MM.1S (cell line): Measurements from ENCODE around the gene ZNF618.

ENCODE experiments used
- DNase-seq: peaks from one replicate; pipeline ENCODE4 v3.0.0-alpha.2; 2015
- H2AFZ ChIP-seq: fragments of 300-600 bp; sonication (generic); 2 replicates; pipeline ENCODE4 v1.6.0; 2016; ENCODE audit warnings: antibody characterized with exemption, low read length
- H3F3A ChIP-seq: fragments of 300-600 bp; sonication (generic); 2 replicates; pipeline ENCODE4 v1.6.1; 2016; ENCODE audit warnings: mild to moderate bottlenecking, antibody characterized with exemption, low read length, moderate library complexity, mixed read lengths; ENCODE audit not compliant: insufficient read depth
- H3K27ac ChIP-seq: fragments of 300-600 bp; sonication (generic); 2 replicates; pipeline ENCODE4 v1.5.1; 2016; ENCODE audit warnings: mild to moderate bottlenecking, low read length
- H3K27me3 ChIP-seq: fragments of 300-600 bp; sonication (generic); replicated peaks from 2 replicates; pipeline ENCODE4 v1.6.0; 2016; ENCODE audit warnings: low read length; ENCODE audit not compliant: insufficient read depth
- H3K36me3 ChIP-seq: fragments of 300-600 bp; sonication (generic); replicated peaks from 2 replicates; pipeline ENCODE4 v1.6.1; 2016; ENCODE audit warnings: mild to moderate bottlenecking, low read length, mixed read lengths; ENCODE audit not compliant: insufficient read depth
- H3K4me1 ChIP-seq: fragments of 300-600 bp; sonication (generic); 2 replicates; pipeline ENCODE4 v1.6.1; 2016; ENCODE audit warnings: low read length, mixed read lengths
- H3K4me2 ChIP-seq: fragments of 300-600 bp; sonication (generic); 2 replicates; pipeline ENCODE4 v1.6.0; 2016; ENCODE audit warnings: low read depth, low read length
- H3K4me3 ChIP-seq: fragments of 300-600 bp; sonication (generic); 2 replicates; pipeline ENCODE4 v1.5.1; 2016; ENCODE audit warnings: low read length, mixed read lengths
- H3K79me2 ChIP-seq: fragments of 300-600 bp; sonication (generic); 2 replicates; pipeline ENCODE4 v1.6.1; 2016; ENCODE audit warnings: mixed run types, low read length, mixed read lengths
- H3K9ac ChIP-seq: fragments of 300-600 bp; sonication (generic); 2 replicates; pipeline ENCODE4 v1.6.1; 2016; ENCODE audit warnings: low read length, mixed read lengths
- H3K9me2 ChIP-seq: fragments of 300-600 bp; sonication (generic); replicated peaks from 2 replicates; pipeline ENCODE4 v1.6.1; 2016; ENCODE audit warnings: mild to moderate bottlenecking, low read length, mixed read lengths; ENCODE audit not compliant: insufficient read depth
- H3K9me3 ChIP-seq: fragments of 300-600 bp; sonication (generic); replicated peaks from 2 replicates; pipeline ENCODE4 v1.6.1; 2016; ENCODE audit warnings: mild to moderate bottlenecking, low read length, mixed read lengths; ENCODE audit not compliant: insufficient read depth
- H4K20me1 ChIP-seq: fragments of 300-600 bp; sonication (generic); 2 replicates; pipeline ENCODE4 v1.6.1; 2016; ENCODE audit warnings: mild to moderate bottlenecking, low read length, moderate library complexity, mixed read lengths; ENCODE audit not compliant: insufficient read depth
- EZH2 ChIP-seq: fragments of 300-600 bp; sonication (generic); optimal IDR thresholded peaks from 2 replicates; pipeline ENCODE3; 2017; ENCODE audit warnings: low read depth, mild to moderate bottlenecking, antibody characterized with exemption, low read length, mixed read lengths
- EZH2phosphoT487 ChIP-seq: fragments of 300-600 bp; sonication (generic); IDR thresholded peaks from 2 replicates; pipeline ENCODE4 v1.6.1; 2018; ENCODE audit warnings: antibody characterized with exemption, low read length
- TF ChIP-seq, protein P1 (sequence below): fragments of 300-600 bp; sonication (generic); IDR thresholded peaks from 2 replicates; pipeline ENCODE4 v1.5.1; 2016; ENCODE audit warnings: antibody characterized with exemption, low read length, mixed read lengths

The ZNF618 gene

GRCh38 chr9:114069476-114070187, 193.5 kb downstream of the ZNF618 start:
- H3F3A ChIP-seq: no peaks in the 10 kb centered on the region
- H3K36me3 ChIP-seq: no peaks in the 10 kb centered on the region
- DNase-seq: no peak
- H3K4me1 ChIP-seq: no peaks in the 10 kb centered on the region
- H2AFZ ChIP-seq: no peak overlapping the region
- H3K9me3 ChIP-seq: no peaks in the 10 kb centered on the region
- no peak overlapping the region for H3K4me2 ChIP-seq
- H3K9me2 ChIP-seq: no peaks in the 10 kb centered on the region
- H4K20me1 ChIP-seq: no peaks in the 10 kb centered on the region
- no peak for TF ChIP-seq EZH2phosphoT487
- TF ChIP-seq, protein P1, sequence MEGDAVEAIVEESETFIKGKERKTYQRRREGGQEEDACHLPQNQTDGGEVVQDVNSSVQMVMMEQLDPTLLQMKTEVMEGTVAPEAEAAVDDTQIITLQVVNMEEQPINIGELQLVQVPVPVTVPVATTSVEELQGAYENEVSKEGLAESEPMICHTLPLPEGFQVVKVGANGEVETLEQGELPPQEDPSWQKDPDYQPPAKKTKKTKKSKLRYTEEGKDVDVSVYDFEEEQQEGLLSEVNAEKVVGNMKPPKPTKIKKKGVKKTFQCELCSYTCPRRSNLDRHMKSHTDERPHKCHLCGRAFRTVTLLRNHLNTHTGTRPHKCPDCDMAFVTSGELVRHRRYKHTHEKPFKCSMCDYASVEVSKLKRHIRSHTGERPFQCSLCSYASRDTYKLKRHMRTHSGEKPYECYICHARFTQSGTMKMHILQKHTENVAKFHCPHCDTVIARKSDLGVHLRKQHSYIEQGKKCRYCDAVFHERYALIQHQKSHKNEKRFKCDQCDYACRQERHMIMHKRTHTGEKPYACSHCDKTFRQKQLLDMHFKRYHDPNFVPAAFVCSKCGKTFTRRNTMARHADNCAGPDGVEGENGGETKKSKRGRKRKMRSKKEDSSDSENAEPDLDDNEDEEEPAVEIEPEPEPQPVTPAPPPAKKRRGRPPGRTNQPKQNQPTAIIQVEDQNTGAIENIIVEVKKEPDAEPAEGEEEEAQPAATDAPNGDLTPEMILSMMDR: no peak
- TF ChIP-seq EZH2: no peak
- no peak overlapping the region for H3K27ac ChIP-seq
- no peaks in the 10 kb centered on the region for H3K79me2 ChIP-seq
- no peaks in the 10 kb centered on the region for H3K27me3 ChIP-seq
- no peak overlapping the region for H3K9ac ChIP-seq
- H3K4me3 ChIP-seq: no peak overlapping the region

DNA sequence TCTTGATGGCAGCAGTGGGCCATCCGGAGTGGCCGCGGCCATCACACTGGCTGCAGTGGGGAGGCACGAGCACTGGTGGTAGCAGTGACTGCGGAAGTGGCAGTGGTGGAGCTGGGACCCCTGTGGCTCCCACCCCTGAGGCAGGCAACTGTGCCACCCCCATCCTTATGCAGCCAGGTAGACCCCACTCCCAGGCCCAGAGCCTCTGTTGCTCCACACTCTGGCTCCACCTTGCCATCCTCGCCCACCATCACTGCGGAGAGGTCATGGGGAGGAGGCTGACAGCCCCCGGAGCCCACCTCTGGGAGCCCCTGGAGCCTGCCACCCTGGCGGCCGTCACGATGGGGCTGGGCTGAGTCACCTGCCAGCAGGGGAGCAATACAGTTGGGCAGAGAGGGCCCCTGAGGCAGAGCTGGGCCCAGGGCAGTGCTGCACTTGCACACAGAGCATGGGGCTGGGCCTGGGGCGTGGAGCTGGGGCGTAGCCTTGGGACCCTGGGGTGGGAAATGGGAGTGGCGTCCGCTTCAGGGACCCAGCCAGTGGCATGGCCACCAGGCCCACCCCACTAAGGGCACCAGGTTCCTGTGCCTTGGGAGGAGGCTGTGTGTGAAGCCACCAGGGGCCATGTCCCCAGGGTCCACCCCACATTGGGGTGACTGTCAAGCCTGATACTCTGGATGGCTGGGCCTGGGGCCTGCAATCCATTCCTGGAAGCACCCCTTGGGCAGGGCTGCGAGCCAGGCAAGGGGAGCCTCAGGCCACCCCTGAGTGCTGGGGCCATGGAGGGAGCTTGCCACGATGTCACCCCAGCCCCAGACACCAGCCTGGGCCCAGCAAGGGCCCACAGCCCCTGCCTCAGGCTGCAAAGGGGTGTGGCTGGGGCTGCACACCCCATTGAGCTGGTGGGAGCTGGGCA, 194.3 kb downstream of the ZNF618 start:
- TF ChIP-seq EZH2 (no peak), EZH2phosphoT487 (no peak)
- TF ChIP-seq, protein P1: no peak
- Histone ChIP-seq H3K79me2 (no peaks in the 10 kb centered on the region), H3F3A (no peaks in the 10 kb centered on the region)

DNA sequence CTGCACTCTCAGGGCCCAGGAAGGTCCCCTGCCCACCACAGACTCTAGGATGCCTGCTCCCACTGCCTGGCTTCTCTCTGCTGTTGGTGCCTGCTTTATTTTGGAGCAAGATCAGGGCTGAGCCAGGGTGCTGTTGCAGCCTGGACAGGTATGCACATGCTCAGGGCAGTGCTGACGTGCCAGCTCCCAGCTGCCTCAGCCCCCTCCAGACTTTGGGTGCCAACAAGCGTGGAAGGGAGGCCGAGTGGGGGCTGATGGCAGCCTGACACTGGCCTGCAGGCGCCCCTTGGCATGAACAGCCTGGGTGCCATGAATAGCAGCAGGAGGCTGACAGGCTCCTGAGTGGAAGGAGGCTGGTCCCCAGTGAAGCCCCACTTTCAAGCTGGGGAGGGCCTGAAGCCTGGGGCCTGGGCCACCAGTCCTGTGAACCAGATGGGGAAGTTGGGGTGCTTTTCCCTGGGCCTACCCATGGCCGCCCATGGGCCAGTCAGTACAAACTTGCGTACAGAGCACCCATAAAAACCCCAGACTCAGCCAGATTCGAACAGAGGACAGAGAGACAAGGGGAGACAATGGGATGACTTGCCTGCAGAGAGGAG, 195.2 kb downstream of the ZNF618 start:
- no peak for DNase-seq
- Histone ChIP-seq H2AFZ (no peak overlapping the region), H3K4me2 (no peak overlapping the region), H3K27me3 (no peaks in the 10 kb centered on the region), H3K4me1 (no peaks in the 10 kb centered on the region), H4K20me1 (no peaks in the 10 kb centered on the region), H3K4me3 (no peak overlapping the region), H3K27ac (no peak overlapping the region), H3K9me2 (no peaks in the 10 kb centered on the region), H3K79me2 (no peaks in the 10 kb centered on the region), H3K9ac (no peak overlapping the region), H3F3A (no peaks in the 10 kb centered on the region), H3K36me3 (no peaks in the 10 kb centered on the region), H3K9me3 (no peaks in the 10 kb centered on the region)
- TF ChIP-seq EZH2 (no peak), EZH2phosphoT487 (no peak)
- TF ChIP-seq, protein P1: no peak

More for the DNA sequence above, 194.3 kb downstream of the ZNF618 start:
- no peak overlapping the region for H2AFZ ChIP-seq
- no peaks in the 10 kb centered on the region for H3K4me1 ChIP-seq
- H3K27ac ChIP-seq: no peak overlapping the region
- no peaks in the 10 kb centered on the region for H3K36me3 ChIP-seq
- DNase-seq: no peak
- H3K9me2 ChIP-seq: no peaks in the 10 kb centered on the region
- no peaks in the 10 kb centered on the region for H3K9me3 ChIP-seq
- H3K4me3 ChIP-seq: no peak overlapping the region
- H4K20me1 ChIP-seq: no peaks in the 10 kb centered on the region
- H3K4me2 ChIP-seq: no peak overlapping the region
- H3K9ac ChIP-seq: no peak overlapping the region
- H3K27me3 ChIP-seq: no peaks in the 10 kb centered on the region
